ENCODE data around the gene IL25. TPM values are rescaled to one million over a fixed set of nuclear protein-coding genes. Genes with fewer than 3 reads are reported as not detected.

Gene IL25
- total and polyA plus RNA-seq, 2 of the 13 experiments (the other 11 are each of a cell fraction or from before 2014, with no cell fraction given): not detected

DNA sequence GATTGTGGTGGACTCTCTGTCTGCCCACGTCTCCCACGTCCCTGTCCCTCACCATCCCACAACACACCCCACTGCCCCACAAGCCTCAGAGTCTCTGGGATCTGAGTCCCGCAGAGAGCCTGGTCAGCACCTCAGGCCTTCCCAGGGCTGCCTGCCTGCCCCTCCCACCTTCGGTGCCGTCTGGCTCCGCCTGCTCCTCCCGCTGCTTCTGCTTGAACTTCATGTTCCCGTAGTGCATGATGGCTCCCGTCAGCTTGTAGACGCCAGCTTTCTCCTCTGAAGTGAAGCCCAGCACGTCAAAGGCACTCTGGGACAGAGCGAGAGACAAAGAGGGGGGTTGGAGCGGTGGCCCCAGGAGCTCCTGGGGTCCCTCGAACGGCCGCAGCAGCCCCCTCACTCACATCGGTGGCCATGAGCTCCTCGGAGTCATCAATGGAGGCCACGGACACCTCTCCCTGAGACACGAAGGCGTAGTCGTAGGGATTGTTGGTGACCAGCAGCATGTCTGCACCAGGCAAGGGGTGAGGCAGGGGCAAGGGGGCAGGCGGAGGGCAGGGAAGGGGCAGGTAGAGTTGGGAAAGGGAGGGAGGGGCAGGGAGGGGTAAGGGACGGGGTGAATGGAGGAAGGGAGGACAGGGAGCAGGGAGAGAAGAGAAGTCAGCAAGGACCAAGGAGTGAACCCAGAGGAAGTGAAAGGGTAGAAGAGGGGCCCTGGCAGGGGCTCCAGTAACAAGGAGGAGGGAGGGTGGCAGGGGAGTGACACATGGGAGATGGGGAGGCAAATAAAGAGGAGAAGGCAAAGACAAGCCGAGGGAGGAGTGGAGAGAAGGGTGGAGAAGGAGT lies 29.9 kb downstream of the IL25 start (continued):
- TF ChIP-seq ZNF567 (CRISPR knock-in tag; IDR thresholded peaks at IDR 0.05; ENCODE audit: borderline replicate concordance): no peak
- no peak for TF ChIP-seq ZNF614 (CRISPR knock-in tag; IDR thresholded peaks at IDR 0.05; ENCODE audit: borderline replicate concordance)
- no peak for TF ChIP-seq PAF1 (CRISPR knock-in tag; IDR thresholded peaks at IDR 0.05)
- TF ChIP-seq POLR2AphosphoS5 (IDR thresholded peaks at IDR 0.05; ENCODE audit: low read depth, low read length): no peak
- peak; percentile 81 for TF ChIP-seq PCBP2 (optimal IDR thresholded peaks at IDR 0.05; ENCODE audit: low read depth, low read length, poor library complexity, severe bottlenecking)
- TF ChIP-seq MBD4 (IDR thresholded peaks at IDR 0.05; ENCODE audit: borderline replicate concordance, low read length): no peak
- TF ChIP-seq SAP130 (CRISPR knock-in tag; IDR thresholded peaks at IDR 0.05; ENCODE audit: low read depth): no peak

DNA sequence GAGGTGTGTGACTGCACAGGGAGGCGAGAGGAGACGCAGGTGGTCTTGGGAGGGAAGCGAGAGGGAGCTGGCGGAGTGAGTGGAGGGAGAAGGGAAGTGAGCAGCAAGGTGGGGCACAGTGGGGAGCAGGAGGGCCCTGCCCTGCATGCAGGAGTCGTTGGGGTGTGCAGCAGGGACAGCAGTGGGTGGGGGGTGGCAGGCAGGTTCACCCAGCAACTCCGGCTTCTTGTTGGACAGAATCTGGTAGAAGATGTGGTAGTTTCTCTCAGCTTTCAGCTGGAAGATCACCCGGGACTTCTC lies 30.5 kb downstream of the IL25 start:
- in situ Hi-C loops (cut with HindIII; ENCODE audit: extremely low pct_ligation_motif_present, low pct_unique_long_range_greater_than_20kb) (no loop called here), intact Hi-C loops (cut with micrococcal nuclease; ENCODE audit: unreplicated experiment) (no loop called here)
- WGBS (ENCODE audit: low lambda C conversion rate): 32% methylated on average over 7 of the region's 7 CpGs
- no peak for ATAC-seq
- Histone ChIP-seq H3K4me2 (ENCODE audit: low read depth, low read length) (no peak overlapping the region), H3K4me1 (ENCODE audit: insufficient read depth, low read length) (no peaks in the 10 kb centered on the region), H3K79me2 (ENCODE audit: insufficient read depth, low read length) (no peaks in the 10 kb centered on the region), H3K9me3 (ENCODE audit: low read length) (no peaks in the 10 kb centered on the region), H4K20me1 (ENCODE audit: insufficient read depth, low read length) (no peaks in the 10 kb centered on the region), H3K27me3 (ENCODE audit: control insufficient read depth in 1 of 2, insufficient read depth in 2 of 2, low read length in 2 of 2) (peaks cover 39 to 94% of the 10 kb centered on the region in 2 experiments; a peak in 4 of 5 replicates), H3K36me3 (replicated peaks in 1 of 2; ENCODE audit: control insufficient read depth in 1 of 2, insufficient read depth in 2 of 2, low read length in 2 of 2) (no peaks in the 10 kb centered on the region), H3K9ac (ENCODE audit: insufficient read depth, low read depth, low read length) (no peak overlapping the region), H3K4me3 (replicated peaks in 1 of 3; ENCODE audit: insufficient read depth in 1 of 3, low read depth in 2 of 3, low read length in 3 of 3) (no peak overlapping the region), H3K27ac (ENCODE audit: extremely low read length, insufficient read depth, low read length) (no peak overlapping the region), H2AFZ (ENCODE audit: low read length) (no peak overlapping the region)
- FAIRE-seq: no peak
- BruUV-seq (replicated peaks): no TSS peak
- ChIA-PET POLR2A (no interaction called here), CTCF (ENCODE audit: low intra/inter-chr PET ratio, low total read pairs) (no interaction called here)
- no peak for DNase-seq (ENCODE audit: low spot score)
- TF ChIP-seq NBN (conservative IDR thresholded peaks at IDR 0.05) (0 out of 2 replicates have a peak, but pooled peaks have one; percentile 42), FOXA1 (IDR thresholded peaks at IDR 0.05) (0 out of 2 replicates have a peak, but pooled peaks have one; percentile 0), FOXA1 (CRISPR knock-in tag; IDR thresholded peaks at IDR 0.05) (no peak), PHB2 (IDR thresholded peaks at IDR 0.05; ENCODE audit: partially characterized antibody) (peak; percentile 67), HOXD1 (CRISPR knock-in tag; IDR thresholded peaks at IDR 0.05) (no peak), EED (CRISPR knock-in tag; IDR thresholded peaks at IDR 0.05) (0 out of 2 replicates have a peak, but pooled peaks have one; percentile 23), ZNF709 (CRISPR knock-in tag; IDR thresholded peaks at IDR 0.05) (no peak), ATM (IDR thresholded peaks at IDR 0.05; ENCODE audit: borderline replicate concordance) (peak; percentile 69; the same call in 1 of the 2 replicates), ZNF282 (IDR thresholded peaks at IDR 0.05; ENCODE audit: partially characterized antibody) (peak; percentile 65), ZNF180 (CRISPR knock-in tag; IDR thresholded peaks at IDR 0.05; ENCODE audit: borderline replicate concordance, low read depth) (no peak), ZNF17 (CRISPR knock-in tag; IDR thresholded peaks at IDR 0.05) (no peak), LCORL (IDR thresholded peaks at IDR 0.05) (0 out of 2 replicates have a peak, but pooled peaks have one; percentile 19), LCORL (CRISPR knock-in tag; IDR thresholded peaks at IDR 0.05) (no peak)
- TF ChIP-seq, protein P1, sequence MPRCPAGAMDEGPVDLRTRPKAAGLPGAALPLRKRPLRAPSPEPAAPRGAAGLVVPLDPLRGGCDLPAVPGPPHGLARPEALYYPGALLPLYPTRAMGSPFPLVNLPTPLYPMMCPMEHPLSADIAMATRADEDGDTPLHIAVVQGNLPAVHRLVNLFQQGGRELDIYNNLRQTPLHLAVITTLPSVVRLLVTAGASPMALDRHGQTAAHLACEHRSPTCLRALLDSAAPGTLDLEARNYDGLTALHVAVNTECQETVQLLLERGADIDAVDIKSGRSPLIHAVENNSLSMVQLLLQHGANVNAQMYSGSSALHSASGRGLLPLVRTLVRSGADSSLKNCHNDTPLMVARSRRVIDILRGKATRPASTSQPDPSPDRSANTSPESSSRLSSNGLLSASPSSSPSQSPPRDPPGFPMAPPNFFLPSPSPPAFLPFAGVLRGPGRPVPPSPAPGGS (CRISPR knock-in tag; IDR thresholded peaks at IDR 0.05): no peak
- TF ChIP-seq, protein P2, sequence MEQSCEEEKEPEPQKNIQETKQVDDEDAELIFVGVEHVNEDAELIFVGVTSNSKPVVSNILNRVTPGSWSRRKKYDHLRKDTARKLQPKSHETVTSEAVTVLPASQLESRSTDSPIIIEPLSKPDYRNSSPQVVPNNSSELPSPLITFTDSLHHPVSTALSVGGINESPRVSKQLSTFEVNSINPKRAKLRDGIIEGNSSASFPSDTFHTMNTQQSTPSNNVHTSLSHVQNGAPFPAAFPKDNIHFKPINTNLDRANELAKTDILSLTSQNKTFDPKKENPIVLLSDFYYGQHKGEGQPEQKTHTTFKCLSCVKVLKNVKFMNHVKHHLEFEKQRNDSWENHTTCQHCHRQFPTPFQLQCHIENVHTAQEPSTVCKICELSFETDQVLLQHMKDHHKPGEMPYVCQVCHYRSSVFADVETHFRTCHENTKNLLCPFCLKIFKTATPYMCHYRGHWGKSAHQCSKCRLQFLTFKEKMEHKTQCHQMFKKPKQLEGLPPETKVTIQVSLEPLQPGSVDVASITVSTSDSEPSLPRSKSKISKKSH (CRISPR knock-in tag; IDR thresholded peaks at IDR 0.05; ENCODE audit: borderline replicate concordance): 0 out of 2 replicates have a peak, but pooled peaks have one; percentile 25
- TF ChIP-seq, protein P3, sequence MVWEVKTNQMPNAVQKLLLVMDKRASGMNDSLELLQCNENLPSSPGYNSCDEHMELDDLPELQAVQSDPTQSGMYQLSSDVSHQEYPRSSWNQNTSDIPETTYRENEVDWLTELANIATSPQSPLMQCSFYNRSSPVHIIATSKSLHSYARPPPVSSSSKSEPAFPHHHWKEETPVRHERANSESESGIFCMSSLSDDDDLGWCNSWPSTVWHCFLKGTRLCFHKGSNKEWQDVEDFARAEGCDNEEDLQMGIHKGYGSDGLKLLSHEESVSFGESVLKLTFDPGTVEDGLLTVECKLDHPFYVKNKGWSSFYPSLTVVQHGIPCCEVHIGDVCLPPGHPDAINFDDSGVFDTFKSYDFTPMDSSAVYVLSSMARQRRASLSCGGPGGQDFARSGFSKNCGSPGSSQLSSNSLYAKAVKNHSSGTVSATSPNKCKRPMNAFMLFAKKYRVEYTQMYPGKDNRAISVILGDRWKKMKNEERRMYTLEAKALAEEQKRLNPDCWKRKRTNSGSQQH (CRISPR knock-in tag; IDR thresholded peaks at IDR 0.05; ENCODE audit: low read depth): no peak

Measured in HepG2 (cell line).